Measurements from ENCODE around the gene CAMK2N1.
A peak's percentile ranks its signal among the peaks of the same experiment; 100 is the strongest.

The CAMK2N1 gene

GRCh38 chr1:20486457-20487235 is 636 bp upstream of the CAMK2N1 start:
- TF ChIP-seq ZNF384 (IDR thresholded peaks at IDR 0.05) (no peak), L3MBTL2 (conservative IDR thresholded peaks at IDR 0.05) (peak; percentile 48)
- ChIA-PET CTCF (interaction anchor here (0.8 kb wide), 1 partner anchor 21 kb away, joined by 3 read pairs; no protein-coding TSS in a partner anchor), POLR2A (interaction anchor here (0.9 to 2.6 kb wide), 6 partner anchors 17 to 47 kb away, joined by 3 to 12 read pairs (median 4); partner anchors contain the start of gene MUL1)
- peak; percentile 64 for DNase-seq (ENCODE audit: extremely low spot score)

- no peak for TF ChIP-seq FOXM1 (IDR thresholded peaks at IDR 0.05; ENCODE audit: borderline replicate concordance)
- TF ChIP-seq ZNF384 (IDR thresholded peaks at IDR 0.05), result no peak
- ChIA-PET CTCF (no interaction called here), POLR2A (interaction anchor here (0.7 to 2.6 kb wide), 4 partner anchors 19 to 573 kb away, joined by 3 to 12 read pairs (median 6); partner anchors contain the start of gene MUL1)
- DNase-seq (ENCODE audit: extremely low spot score), result peak; percentile 17
These were observed 1.2 kb downstream of the CAMK2N1 start for GRCh38 chr1:20484519-20485462.

GRCh38 chr1:20483833-20484518 is 2.0 kb downstream of the CAMK2N1 start:
- no peak for DNase-seq (ENCODE audit: extremely low spot score)
- TF ChIP-seq SP1 (IDR thresholded peaks at IDR 0.05) (no peak), PKNOX1 (IDR thresholded peaks at IDR 0.05) (no peak), FOXK2 (IDR thresholded peaks at IDR 0.05) (no peak), ELF4 (IDR thresholded peaks at IDR 0.05) (no peak), FOXA1 (IDR thresholded peaks at IDR 0.05) (no peak), LEF1 (IDR thresholded peaks at IDR 0.05; ENCODE audit: borderline replicate concordance) (no peak), SUZ12 (IDR thresholded peaks at IDR 0.05) (no peak), BHLHE40 (IDR thresholded peaks at IDR 0.05; ENCODE audit: borderline replicate concordance) (no peak), CTBP1 (IDR thresholded peaks at IDR 0.05; ENCODE audit: borderline replicate concordance) (no peak), HDGF (IDR thresholded peaks at IDR 0.05; ENCODE audit: borderline replicate concordance) (no peak)
- CTCF ChIA-PET, result no interaction called here
- POLR2A ChIA-PET, result interaction anchor here (0.7 to 2.6 kb wide), 3 partner anchors 19 to 572 kb away, joined by 3 to 12 read pairs (median 9); partner anchors contain the start of gene MUL1

- DNase-seq (ENCODE audit: extremely low spot score), result no peak
- CTCF ChIA-PET, result no interaction called here
- no peak for TF ChIP-seq FOXA1 (IDR thresholded peaks at IDR 0.05)
- TF ChIP-seq ARNT (IDR thresholded peaks at IDR 0.05), result no peak
- TF ChIP-seq FOXK2 (IDR thresholded peaks at IDR 0.05), result no peak
- TF ChIP-seq BHLHE40 (IDR thresholded peaks at IDR 0.05; ENCODE audit: borderline replicate concordance), result no peak
- TF ChIP-seq SUZ12 (IDR thresholded peaks at IDR 0.05), result no peak
- TF ChIP-seq HDGF (IDR thresholded peaks at IDR 0.05; ENCODE audit: borderline replicate concordance), result no peak
- no peak for TF ChIP-seq LEF1 (IDR thresholded peaks at IDR 0.05; ENCODE audit: borderline replicate concordance)
- TF ChIP-seq PKNOX1 (IDR thresholded peaks at IDR 0.05), result no peak
- TF ChIP-seq FOXM1 (IDR thresholded peaks at IDR 0.05; ENCODE audit: borderline replicate concordance), result no peak
- TF ChIP-seq CTBP1 (IDR thresholded peaks at IDR 0.05; ENCODE audit: borderline replicate concordance), result no peak
- TF ChIP-seq L3MBTL2 (conservative IDR thresholded peaks at IDR 0.05), result no peak
- TF ChIP-seq SP1 (IDR thresholded peaks at IDR 0.05), result no peak
- TF ChIP-seq TARDBP (IDR thresholded peaks at IDR 0.05), result no peak
- POLR2A ChIA-PET, result no interaction called here
These were observed 2.7 kb downstream of the CAMK2N1 start for GRCh38 chr1:20483098-20483832.

GRCh38 chr1:20481643-20482498 is 4.1 kb downstream of the CAMK2N1 start:
- CTCF ChIA-PET, result no interaction called here
- TF ChIP-seq CTBP1 (IDR thresholded peaks at IDR 0.05; ENCODE audit: borderline replicate concordance) (no peak), SUZ12 (IDR thresholded peaks at IDR 0.05) (no peak), L3MBTL2 (conservative IDR thresholded peaks at IDR 0.05) (no peak), HDGF (IDR thresholded peaks at IDR 0.05; ENCODE audit: borderline replicate concordance) (no peak), PKNOX1 (IDR thresholded peaks at IDR 0.05) (no peak), NFRKB (IDR thresholded peaks at IDR 0.05) (no peak), SP1 (IDR thresholded peaks at IDR 0.05) (no peak), BHLHE40 (IDR thresholded peaks at IDR 0.05; ENCODE audit: borderline replicate concordance) (no peak), LEF1 (IDR thresholded peaks at IDR 0.05; ENCODE audit: borderline replicate concordance) (no peak), ELF4 (IDR thresholded peaks at IDR 0.05) (no peak), ZNF384 (IDR thresholded peaks at IDR 0.05) (no peak)
- POLR2A ChIA-PET, result no interaction called here
- DNase-seq (ENCODE audit: extremely low spot score), result no peak
